T-helper 2 cell treated with Interferon-gamma antibody and Interleukin-4, amounts not matched to agents 100 ng/mL and 5 ng/mL, for 36 hours (primary cell): ENCODE data around the gene XPO1. TPM values are rescaled to one million over a fixed set of nuclear protein-coding genes. Genes with fewer than 3 reads are reported as not detected.
"Not testable (repeated sequence)": the region's sequence is repeated elsewhere in the genome, so short reads cannot be mapped to it uniquely, and the experiment has no call there.

Experiments
- intact Hi-C: fragments of 100-400 bp; cut with micrococcal nuclease; formaldehyde crosslinking; loops from one replicate; pipeline ENCODE4 v1.15.1; 2023
- total RNA-seq: library from RNA; stranded (reverse); gene quantifications from 2 replicates; pipeline ENCODE4 v1.2.3, GENCODE V29; 2022

XPO1 gene, protein sequence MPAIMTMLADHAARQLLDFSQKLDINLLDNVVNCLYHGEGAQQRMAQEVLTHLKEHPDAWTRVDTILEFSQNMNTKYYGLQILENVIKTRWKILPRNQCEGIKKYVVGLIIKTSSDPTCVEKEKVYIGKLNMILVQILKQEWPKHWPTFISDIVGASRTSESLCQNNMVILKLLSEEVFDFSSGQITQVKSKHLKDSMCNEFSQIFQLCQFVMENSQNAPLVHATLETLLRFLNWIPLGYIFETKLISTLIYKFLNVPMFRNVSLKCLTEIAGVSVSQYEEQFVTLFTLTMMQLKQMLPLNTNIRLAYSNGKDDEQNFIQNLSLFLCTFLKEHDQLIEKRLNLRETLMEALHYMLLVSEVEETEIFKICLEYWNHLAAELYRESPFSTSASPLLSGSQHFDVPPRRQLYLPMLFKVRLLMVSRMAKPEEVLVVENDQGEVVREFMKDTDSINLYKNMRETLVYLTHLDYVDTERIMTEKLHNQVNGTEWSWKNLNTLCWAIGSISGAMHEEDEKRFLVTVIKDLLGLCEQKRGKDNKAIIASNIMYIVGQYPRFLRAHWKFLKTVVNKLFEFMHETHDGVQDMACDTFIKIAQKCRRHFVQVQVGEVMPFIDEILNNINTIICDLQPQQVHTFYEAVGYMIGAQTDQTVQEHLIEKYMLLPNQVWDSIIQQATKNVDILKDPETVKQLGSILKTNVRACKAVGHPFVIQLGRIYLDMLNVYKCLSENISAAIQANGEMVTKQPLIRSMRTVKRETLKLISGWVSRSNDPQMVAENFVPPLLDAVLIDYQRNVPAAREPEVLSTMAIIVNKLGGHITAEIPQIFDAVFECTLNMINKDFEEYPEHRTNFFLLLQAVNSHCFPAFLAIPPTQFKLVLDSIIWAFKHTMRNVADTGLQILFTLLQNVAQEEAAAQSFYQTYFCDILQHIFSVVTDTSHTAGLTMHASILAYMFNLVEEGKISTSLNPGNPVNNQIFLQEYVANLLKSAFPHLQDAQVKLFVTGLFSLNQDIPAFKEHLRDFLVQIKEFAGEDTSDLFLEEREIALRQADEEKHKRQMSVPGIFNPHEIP (N-terminal part only)
- 194 and 196 TPM in 2 replicates for total RNA-seq

DNA sequence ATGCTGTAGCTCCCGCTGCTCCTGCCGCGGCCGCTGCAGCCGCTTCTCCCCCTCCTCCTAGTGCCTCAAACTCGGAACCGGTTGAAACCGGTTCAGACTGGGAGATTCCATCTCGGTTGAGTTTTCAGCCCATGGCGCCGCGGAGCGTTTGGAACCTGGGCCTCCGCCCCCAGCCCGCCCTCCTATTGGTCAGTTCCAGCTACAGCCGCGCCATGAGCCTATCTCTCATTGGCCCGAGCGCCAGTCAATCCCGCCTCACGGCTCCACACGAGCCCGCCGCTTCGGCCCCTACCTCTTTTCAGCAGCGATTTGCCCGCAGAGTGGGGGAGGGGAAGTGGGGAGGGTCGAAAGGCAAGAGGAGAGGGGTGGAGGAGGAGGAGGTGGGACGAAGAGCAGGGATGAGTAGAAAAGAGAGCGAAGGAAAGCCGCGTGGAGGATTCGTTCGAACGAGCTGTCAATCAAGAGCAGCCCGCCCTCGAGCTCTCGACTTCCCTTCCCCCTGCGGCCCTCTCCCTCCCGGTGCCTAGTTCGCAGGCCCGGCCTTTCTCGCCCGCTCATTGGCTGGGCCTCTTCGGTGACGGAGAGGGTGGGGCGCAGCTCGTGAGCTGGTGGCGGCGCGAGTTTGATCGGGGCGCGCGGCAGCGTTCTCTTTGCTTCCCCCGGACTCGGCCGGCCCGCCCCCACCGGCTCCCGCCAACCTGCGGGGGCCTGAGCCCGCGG, at the start of gene XPO1:
Gene XPO1, minus strand, starts transcription at position 157 of the 720 bp plus-strand sequence. CDS start 4,459 bp downstream, outside the sequence.
- intact Hi-C loops: loop anchor here (1.0 to 10.0 kb wide), 13 partner anchors 46 to 784 kb away; partner anchors contain the start of genes CCT4, FAM161A, PAPOLG and PEX13

DNA sequence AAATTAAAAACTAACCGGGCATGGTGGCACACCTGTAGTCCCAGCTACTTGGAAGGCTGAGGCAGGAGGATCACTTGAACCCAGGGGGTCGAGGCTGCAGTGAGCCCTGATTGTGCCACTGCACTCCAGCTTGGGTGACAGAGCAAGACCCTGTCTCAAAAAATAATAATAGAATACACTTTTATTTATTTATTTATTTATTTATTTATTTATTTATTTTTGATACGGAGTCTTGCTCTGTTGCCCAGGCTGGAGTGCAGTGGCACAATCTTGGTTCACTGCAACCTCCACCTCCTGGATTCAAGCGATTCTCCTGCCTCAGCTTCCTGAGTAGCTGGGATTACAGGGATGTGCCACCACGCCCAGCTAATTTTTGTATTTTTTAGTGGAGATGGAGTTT, 48.8 kb upstream of the XPO1 start:
- intact Hi-C loops: not testable (repeated sequence)

DNA sequence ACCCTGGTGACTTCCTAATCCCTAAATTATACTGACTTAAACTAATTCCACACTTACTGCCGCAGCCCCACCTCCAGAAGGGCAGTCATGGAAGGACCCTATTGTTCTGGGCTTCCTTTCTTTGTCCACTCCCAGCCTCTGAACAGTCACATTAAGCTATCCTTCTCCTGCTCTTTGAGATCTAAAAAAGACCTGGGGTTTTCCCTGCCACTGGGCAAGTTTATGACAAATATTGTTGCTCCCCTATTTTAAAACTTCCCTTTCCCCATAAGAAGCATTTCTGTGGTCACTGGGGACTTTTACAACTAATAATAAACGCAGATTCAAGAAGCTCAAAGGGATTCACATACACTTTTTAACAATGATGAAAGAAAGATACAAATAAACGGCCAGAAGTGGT, 47.2 kb upstream of the XPO1 start:
- intact Hi-C loops: no loop called here

DNA sequence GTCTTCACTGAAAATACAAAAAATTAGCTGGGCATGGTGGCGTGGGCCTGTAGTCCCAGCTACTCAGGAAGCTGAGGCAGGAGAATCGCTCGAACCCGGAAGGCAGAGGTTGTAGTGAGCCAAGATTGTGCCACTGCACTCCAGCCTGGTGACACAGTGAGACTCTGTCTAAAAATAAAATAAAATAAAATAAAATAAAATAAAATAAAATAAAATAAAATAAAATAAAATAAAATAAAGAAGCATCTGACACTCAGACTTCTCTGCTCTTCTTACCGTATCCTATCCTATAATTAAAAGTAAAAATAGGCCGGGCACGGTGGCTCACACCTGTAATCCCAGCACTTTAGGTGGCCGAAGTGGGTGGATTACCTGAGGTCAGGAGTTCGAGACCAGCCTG, 46.2 kb upstream of the XPO1 start:
- intact Hi-C loops: not testable (repeated sequence)

DNA sequence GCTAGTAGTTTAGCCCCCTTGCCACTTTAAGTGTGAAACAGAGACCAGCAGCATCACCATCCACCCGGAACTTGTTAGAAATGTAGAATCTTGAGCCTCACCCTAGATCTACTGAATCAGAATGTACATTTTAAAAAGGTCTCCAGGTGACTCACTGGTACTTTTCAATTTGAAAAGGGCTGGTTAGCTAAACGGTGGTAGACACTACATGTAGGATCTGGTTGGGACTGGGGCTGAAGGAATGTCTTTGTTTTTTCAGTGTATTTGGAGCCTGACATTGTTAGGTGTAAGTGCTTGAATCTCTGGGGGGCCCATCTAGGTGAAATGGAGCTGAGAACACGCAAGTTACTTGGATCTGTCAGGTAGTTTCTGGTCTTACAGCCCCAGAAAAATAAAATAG, 44.0 kb upstream of the XPO1 start:
- intact Hi-C loops: no loop called here

DNA sequence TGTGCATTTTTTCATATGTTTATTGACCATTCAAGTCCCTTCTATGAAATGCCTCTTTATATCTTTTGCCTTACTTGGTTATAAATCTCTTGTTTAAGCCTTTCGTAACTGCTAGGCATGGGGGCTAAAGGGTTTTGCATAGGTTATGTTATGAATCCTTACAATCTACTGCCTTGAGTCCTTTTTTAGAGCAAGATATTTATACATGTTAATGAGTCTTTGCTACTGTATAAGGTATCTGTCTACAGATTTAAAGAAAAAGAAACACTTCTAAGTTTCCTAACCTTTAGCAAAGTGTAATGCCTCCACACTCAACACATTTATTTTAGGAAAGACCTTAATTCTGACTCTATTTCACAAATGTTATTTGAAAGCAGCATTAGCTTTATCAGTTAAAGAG, 43.6 kb upstream of the XPO1 start:
- intact Hi-C loops: no loop called here

DNA sequence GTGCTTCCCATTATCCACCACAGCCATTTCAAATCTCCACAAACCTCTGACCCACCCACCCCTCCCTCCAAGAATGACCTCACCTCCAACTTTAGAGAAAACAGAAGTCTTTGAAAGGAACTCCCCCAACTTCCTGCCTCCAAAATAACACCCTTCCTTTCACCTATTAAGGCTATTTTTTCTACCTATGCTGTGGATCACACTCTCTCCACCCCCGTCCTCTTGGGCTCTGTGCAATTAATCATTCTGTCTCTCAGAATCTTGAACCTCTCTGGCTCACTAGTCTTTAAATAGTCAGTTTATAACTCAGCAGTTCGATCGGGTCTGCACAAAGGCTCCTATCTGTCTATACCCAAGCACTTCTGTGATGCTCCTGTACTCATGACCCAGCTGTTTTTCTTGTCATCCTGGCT, 37.3 kb upstream of the XPO1 start:
- intact Hi-C loops: no loop called here

DNA sequence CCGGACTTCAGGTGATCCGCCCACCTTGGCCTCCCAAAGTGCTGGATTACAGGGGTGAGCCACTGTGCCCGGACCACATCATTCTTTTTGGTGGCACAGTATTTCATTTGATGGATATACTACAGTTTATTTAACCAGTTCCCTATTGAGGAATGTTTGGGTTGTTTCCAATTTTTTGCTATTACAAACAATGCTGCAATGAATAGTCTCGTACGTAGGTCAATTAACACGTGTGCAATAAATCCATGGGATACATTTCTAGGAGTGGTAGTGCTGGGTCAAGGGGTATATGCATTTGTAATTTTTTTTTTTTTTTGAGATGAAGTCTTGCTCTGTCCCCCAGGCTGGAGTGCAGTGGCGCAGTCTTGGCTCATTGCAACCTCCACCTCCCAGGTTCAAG, 28.4 kb upstream of the XPO1 start:
- intact Hi-C loops: no loop called here

DNA sequence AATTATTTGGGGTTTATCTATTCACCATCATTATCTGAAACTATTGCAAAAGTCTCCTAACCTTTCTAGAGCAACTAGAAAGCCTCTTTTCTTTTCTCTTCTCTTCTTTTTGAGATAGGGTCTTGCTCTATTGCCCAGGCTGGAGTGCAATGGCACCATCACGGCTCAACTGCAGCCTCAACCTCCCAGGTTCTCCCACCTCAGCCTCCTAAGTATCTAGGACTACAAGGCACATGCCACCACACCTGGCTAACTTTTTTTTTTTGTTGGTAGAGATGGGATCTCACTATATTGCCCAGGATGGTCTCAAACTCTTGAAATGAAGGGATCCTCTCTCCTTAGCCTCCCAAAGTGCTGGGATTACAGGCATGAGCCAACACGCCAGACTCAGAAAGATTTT, 24.5 kb upstream of the XPO1 start:
- intact Hi-C loops: no loop called here

DNA sequence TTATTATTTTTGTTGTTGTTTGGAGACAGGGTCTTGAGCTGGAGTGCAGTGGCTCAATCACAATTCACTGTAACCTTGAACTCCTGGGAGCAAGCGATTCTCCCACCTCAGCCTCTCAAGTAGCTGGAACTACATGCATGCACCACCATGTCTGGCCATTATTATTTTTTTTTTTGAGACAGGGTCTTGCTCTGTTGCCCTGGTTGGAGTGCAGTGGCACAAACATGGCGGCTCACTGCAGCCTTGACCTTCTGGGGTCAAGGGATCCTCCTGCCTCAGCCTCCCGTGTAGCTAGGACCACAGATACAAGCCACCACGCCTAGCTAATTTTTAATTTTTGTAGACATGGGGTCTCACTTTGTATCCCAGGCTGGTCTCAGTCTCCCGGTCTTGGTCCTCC, 20.0 kb upstream of the XPO1 start:
- intact Hi-C loops: no loop called here

DNA sequence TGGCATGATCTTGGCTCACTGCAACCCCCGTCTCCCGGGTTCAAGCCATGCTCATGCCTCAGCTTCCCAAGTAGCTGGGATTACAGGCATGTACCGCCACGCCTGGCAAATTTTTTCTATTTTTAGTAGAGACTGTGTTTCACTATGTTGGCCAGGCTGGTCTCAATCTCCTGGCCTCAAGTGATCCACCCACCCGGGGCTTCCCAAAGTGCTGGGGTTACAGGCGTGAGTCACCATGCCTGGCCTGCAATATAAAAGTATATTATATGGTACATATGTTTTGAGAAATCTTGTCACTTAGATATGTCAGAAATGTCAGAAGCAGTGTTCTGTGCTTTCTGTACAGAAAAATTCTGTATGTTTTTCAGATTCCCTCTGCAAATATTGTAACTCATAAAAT, 19.2 kb upstream of the XPO1 start:
- intact Hi-C loops: no loop called here

DNA sequence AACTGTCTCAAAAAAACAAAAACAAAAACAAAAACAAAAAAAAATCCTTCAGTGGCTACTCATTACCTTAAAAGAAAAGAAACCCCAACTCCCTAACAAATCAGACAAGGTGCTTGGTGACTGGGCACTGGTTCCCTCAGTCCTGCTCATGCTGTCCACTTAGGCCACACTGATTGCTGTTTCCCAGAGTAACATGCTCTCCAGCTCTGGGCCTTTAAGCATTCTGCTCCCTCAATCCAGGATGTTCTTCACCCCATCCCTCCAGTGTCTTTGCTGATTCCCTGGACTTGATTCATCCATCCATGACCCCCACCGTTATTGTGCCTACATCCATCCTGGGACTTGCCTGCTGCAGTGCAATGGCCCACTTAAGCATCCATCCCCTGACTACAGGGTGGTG, 16.4 kb upstream of the XPO1 start:
- intact Hi-C loops: no loop called here

DNA sequence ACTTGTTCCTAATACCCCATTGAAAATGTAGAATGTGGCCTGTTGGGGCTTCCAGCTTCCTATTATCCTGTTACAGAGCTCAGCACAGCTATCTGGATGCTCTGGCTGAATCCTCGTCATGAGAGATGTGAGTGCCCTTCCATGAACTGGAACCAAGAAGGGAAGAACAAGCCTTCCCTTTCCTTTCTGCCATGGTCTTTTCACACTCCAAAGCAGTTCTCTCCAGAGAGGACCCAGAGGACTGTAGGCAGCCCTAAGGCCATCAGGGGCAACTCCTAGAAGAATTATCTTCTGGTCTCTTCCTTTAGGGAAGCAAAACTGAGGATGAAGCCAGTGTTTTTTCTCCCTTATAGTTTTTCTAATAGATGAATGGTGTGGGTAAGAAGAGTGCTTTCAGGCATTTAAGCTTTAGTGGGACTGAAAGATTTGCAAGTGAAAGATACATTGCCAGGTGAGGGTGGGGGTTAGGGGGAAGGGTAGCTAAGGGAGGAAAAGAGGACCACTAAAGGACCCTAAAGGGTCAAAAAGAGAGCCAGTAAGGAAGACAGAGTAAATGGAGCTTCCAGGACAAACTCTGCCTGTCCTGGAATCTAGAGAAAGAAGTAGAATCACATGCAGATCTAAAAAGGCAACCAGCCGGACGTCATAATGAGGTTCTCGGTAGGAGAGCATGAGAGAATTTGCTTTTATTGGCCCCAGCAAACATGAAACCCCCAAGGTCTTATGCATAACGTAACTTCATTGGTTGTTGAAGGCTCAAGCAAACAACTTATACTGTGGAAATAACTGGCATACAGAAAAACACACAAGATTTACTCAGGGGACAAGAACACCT, 12.4 kb upstream of the XPO1 start:
- intact Hi-C loops: no loop called here

DNA sequence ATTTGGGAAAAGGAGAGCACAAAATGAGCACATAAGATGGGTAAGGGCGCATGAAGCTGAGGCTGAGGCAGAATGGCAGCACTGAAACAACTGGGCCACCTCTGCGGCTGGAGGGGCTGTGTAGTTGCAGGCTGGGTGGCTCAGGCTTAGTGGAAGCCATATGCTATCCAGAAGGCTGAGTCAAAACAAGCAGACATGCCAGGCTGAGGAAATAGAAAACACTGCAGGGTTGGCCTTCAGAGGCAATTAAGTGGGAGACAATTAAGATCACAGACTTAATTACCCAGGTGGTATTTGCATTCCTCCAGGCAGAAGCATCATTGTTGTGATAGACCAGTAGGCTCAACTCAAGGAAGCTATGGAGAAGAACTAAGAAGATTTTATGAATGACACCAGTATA, 11.4 kb upstream of the XPO1 start:
- intact Hi-C loops: no loop called here

DNA sequence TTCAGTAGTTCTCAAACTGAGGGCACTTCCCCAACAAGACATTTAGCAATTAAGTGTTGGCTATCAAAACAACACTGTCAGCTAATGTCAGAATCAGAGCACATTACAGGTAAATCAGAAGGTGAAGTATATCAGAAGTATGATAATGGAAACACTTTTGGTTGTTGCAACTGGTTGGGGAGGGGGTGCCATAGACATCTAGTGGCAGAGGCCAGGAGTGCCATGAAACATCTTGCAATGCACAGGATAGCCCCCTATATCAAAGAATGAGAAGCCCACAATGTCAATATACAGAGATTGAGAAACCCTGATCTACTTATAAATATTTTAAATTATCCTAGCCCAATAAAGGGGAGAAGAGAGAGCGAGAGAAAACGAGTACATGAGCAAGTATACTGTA, 4.9 kb upstream of the XPO1 start:
- intact Hi-C loops: no loop called here

DNA sequence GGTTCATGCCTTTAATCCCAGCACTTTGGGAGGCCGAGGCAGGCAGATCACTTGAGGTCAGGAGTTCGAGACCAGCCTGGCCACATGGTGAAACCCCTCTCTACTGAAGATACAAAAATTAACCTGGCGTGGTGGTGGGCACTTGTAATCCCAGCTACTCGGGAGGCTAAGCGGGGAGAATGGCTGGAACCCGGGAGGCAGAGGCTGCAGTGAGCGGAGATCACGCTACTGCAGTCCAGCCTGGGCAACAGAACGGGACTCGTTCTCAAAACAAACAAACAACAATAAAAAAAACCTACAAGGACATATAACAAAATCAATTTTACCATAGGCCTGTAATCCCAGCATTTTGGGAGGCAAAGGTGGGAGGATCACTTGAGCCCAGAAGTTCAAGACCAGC, 2.0 kb upstream of the XPO1 start:
- intact Hi-C loops: not testable (repeated sequence)

DNA sequence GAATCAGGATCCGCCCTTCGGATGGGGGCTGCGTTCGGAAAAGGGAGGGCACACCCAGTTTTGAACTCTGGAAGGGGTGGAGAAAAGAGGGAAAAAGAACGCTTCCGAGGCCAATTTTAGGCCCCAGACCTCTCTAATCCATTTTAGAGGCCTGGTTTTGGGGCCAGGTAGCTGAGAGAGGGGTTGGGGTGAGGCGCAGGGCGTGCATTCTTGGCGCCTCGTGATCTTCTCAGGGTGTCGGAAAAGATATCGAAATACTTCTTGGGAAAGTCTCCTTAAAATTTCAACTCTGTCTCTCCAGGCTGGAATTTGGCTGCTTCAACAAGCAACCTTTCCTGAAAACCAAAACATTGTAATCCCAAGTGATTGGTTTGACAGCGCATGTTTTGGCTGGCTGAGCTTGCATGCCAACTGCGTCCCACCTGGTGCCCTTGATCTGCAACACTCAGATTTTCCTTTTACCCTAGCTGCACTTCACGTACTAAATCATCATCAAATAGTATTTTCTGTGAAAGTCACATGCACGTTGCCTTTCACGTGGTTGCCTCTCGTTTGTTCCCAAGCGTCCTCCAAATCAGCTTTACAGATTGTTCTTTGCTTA, 864 bp upstream of the XPO1 start:
- intact Hi-C loops: loop anchor here (1.0 to 10.0 kb wide), 13 partner anchors 47 to 784 kb away; partner anchors contain the start of genes CCT4, FAM161A, PAPOLG and PEX13

DNA sequence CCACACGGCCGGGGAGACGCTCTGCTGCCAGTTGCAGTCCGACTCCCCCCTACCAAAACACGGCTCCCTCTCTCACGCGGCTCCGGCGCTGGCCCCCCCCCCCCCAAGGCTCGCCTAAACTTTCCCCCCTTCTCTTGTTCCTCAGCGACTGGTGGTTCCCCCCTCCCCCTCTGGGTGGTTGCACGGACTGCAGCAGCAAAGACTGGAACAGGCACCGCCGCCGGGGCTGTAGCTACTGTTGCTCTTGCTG, 281 bp downstream of the XPO1 start:
- intact Hi-C loops: loop anchor here (1.0 to 10.0 kb wide), 13 partner anchors 46 to 783 kb away; partner anchors contain the start of genes CCT4, FAM161A, PAPOLG and PEX13

DNA sequence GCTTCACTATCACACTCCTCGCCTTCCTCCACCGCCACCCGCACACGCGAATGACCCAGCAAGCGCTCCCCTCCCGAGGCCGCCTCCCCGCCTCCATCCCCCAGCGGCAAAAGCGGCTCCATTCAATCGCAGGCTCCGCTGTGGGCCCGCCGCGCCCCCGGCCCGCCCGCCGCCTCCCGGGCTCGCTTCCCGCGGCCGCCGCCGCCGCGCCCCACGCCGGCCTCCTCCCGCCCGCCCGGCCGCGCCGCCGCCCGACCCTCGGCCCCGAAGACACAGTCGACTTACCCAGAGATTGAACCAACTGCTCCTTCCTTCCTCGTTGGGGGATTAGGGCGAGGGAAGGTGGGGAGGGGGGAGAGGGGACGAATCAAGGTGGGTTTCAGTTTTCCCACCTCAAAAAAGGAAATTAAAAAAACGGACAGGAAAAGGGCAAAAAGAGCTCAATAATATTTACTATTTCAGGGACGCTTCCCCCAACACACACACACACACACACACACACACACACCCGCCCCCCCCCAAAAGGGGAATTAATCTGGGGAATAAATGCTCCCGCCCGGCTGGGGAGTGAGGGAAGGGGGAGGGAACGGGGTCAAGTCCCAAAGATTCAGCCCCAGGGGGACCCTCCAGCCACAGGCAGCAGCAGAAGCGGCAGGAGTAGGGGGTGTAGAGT, 743 bp downstream of the XPO1 start:
- intact Hi-C loops: loop anchor here (5.0 to 10.0 kb wide), 3 partner anchors 45 to 783 kb away; partner anchors contain the start of genes PAPOLG, PEX13 and PUS10
